Trophoblast cell (in vitro differentiated cells and primary cell): ENCODE results near the gene HES5.

ENCODE experiments used
- DNase-seq, 2 donors: peaks; one replicate each; pipeline ENCODE4 v3.0.0-alpha.2; 2016
- H2AFZ ChIP-seq: 2 replicates; pipeline ENCODE4 v1.6.1; 2013; ENCODE audit warnings: low read length, moderate library complexity, mild to moderate bottlenecking; ENCODE audit not compliant: insufficient read depth, poor library complexity
- H2AK5ac ChIP-seq: 2 replicates; pipeline ENCODE4 v1.6.1; 2013; ENCODE audit warnings: mild to moderate bottlenecking, low read length
- H2BK120ac ChIP-seq: 2 replicates; pipeline ENCODE4 v1.6.1; 2013; ENCODE audit warnings: low read length, mild to moderate bottlenecking, moderate library complexity; ENCODE audit not compliant: insufficient read depth, poor library complexity
- H2BK12ac ChIP-seq: 2 replicates; pipeline ENCODE4 v1.6.1; 2013; ENCODE audit warnings: mild to moderate bottlenecking, low read length, moderate library complexity
- H2BK5ac ChIP-seq: 2 replicates; pipeline ENCODE4 v1.6.1; 2013; ENCODE audit warnings: low read length, low read depth, moderate library complexity, mild to moderate bottlenecking; ENCODE audit not compliant: poor library complexity
- H3K14ac ChIP-seq: 2 replicates; pipeline ENCODE4 v1.6.1; 2013; ENCODE audit warnings: mild to moderate bottlenecking, low read length
- H3K18ac ChIP-seq: 2 replicates; pipeline ENCODE4 v1.6.1; 2013; ENCODE audit warnings: mild to moderate bottlenecking, low read length
- H3K23ac ChIP-seq: 2 replicates; pipeline ENCODE4 v1.6.1; 2013; ENCODE audit warnings: low read length
- H3K27ac ChIP-seq: 2 replicates; pipeline ENCODE4 v1.5.1; 2013; ENCODE audit warnings: low read depth, mild to moderate bottlenecking, inconsistent platforms, low read length, moderate library complexity
- H3K27me3 ChIP-seq: 2 replicates; pipeline ENCODE4 v1.6.1; 2013; ENCODE audit warnings: inconsistent platforms, mild to moderate bottlenecking, low read length, moderate library complexity; ENCODE audit not compliant: insufficient read depth
- H3K36me3 ChIP-seq, 2 experiments: 1 replicate in 1 of 2; 2 replicates in 1 of 2; pipeline ENCODE4 v1.6.1; 2013; ENCODE audit warnings: low read length in 2 of 2, mild to moderate bottlenecking in 2 of 2, moderate library complexity in 1 of 2; ENCODE audit not compliant: insufficient read depth in 2 of 2, control insufficient read depth in 1 of 2
- H3K4ac ChIP-seq: 2 replicates; pipeline ENCODE4 v1.6.1; 2013; ENCODE audit warnings: low read depth, mild to moderate bottlenecking, low read length, moderate library complexity
- H3K4me1 ChIP-seq, 2 experiments: 1 replicate in 1 of 2; 2 replicates in 1 of 2; pipeline ENCODE4 v1.6.1; 2013; ENCODE audit warnings: low read length in 2 of 2, mild to moderate bottlenecking in 2 of 2, moderate library complexity in 1 of 2; ENCODE audit not compliant: insufficient read depth in 2 of 2, control insufficient read depth in 1 of 2
- H3K4me2 ChIP-seq: 2 replicates; pipeline ENCODE4 v1.6.1; 2013; ENCODE audit warnings: inconsistent platforms, mild to moderate bottlenecking, low read length, moderate library complexity
- H3K4me3 ChIP-seq: 2 replicates; pipeline ENCODE4 v1.5.1; 2013; ENCODE audit warnings: mild to moderate bottlenecking, low read depth, low read length, inconsistent platforms
- H3K79me1 ChIP-seq: one replicate; pipeline ENCODE4 v1.6.1; 2013; ENCODE audit warnings: low read length
- H3K79me2 ChIP-seq: 2 replicates; pipeline ENCODE4 v1.6.1; 2013; ENCODE audit warnings: low read length, mild to moderate bottlenecking; ENCODE audit not compliant: control insufficient read depth, insufficient read depth, poor library complexity
- H3K9ac ChIP-seq: 2 replicates; pipeline ENCODE4 v1.6.1; 2013; ENCODE audit warnings: mild to moderate bottlenecking, low read length
- H3K9me3 ChIP-seq: 2 replicates; pipeline ENCODE4 v1.6.1; 2013; ENCODE audit warnings: low read depth, mild to moderate bottlenecking, control low read depth, inconsistent platforms, low read length; ENCODE audit not compliant: insufficient read depth
- H4K12ac ChIP-seq: 2 replicates; pipeline ENCODE4 v1.6.1; 2013; ENCODE audit warnings: low read depth, mild to moderate bottlenecking, low read length, moderate library complexity
- H4K8ac ChIP-seq: 2 replicates; pipeline ENCODE4 v1.6.1; 2013; ENCODE audit warnings: low read depth, mild to moderate bottlenecking, low read length, moderate library complexity
- H4K91ac ChIP-seq: one replicate; pipeline ENCODE4 v1.6.1; 2013; ENCODE audit warnings: low read depth, mild to moderate bottlenecking, low read length, moderate library complexity
- WGBS: extraction: QIAGEN DNeasy Blood & Tissue Kit; methylation state at CpG from one replicate; pipeline ENCODE4 v1.1.7; 2013; ENCODE audit warnings: missing lambda C conversion rate; ENCODE audit not compliant: insufficient read length, insufficient coverage; ENCODE audit errors: extremely low coverage; 5-methylcytosine and 5-hydroxymethylcytosine counted together

HES5 gene

GRCh38 chr1:2542246-2542915 is 12.3 kb upstream of the HES5 start:
- H3K27ac ChIP-seq, result no peak overlapping the region
- peaks cover 4% of the 10 kb centered on the region for H3K27me3 ChIP-seq
- H2BK5ac ChIP-seq, result no peak overlapping the region
- no peak overlapping the region for H2BK12ac ChIP-seq
- H3K23ac ChIP-seq, result no peak overlapping the region
- H3K14ac ChIP-seq, result no peak overlapping the region
- H3K79me1 ChIP-seq, result peaks cover 8% of the 10 kb centered on the region
- peaks cover 13 to 17% of the 10 kb centered on the region in 2 experiments for H3K4me1 ChIP-seq
- H3K36me3 ChIP-seq, result no peaks in the 10 kb centered on the region
- H3K4me3 ChIP-seq, result no peak overlapping the region
- H3K79me2 ChIP-seq, result no peaks in the 10 kb centered on the region
- H2BK120ac ChIP-seq, result no peak overlapping the region
- no peak overlapping the region for H4K12ac ChIP-seq
- H4K8ac ChIP-seq, result no peak overlapping the region
- no CpG with 5 or more reads among the region's 11 CpGs for WGBS
- DNase-seq, result no peak
- no peak overlapping the region for H3K4me2 ChIP-seq
- H2AK5ac ChIP-seq, result no peak overlapping the region
- H3K9me3 ChIP-seq, result no peaks in the 10 kb centered on the region
- no peak overlapping the region for H3K18ac ChIP-seq
- no peak overlapping the region for H3K9ac ChIP-seq
- no peak overlapping the region for H2AFZ ChIP-seq
- H3K4ac ChIP-seq, result no peak overlapping the region
- H4K91ac ChIP-seq, result no peak overlapping the region

- Histone ChIP-seq H3K18ac (no peak overlapping the region), H3K14ac (no peak overlapping the region), H3K4me3 (no peak overlapping the region), H3K23ac (no peak overlapping the region), H3K4ac (no peak overlapping the region), H3K27ac (no peak overlapping the region), H3K9ac (no peak overlapping the region), H3K27me3 (peaks cover 4% of the 10 kb centered on the region), H3K36me3 (no peaks in the 10 kb centered on the region), H3K79me2 (no peaks in the 10 kb centered on the region), H2BK120ac (no peak overlapping the region), H4K12ac (no peak overlapping the region), H3K9me3 (no peaks in the 10 kb centered on the region), H3K79me1 (peaks cover 7% of the 10 kb centered on the region), H3K4me2 (no peak overlapping the region), H2AK5ac (no peak overlapping the region), H3K4me1 (peaks cover 6 to 11% of the 10 kb centered on the region in 2 experiments), H4K8ac (no peak overlapping the region), H2AFZ (no peak overlapping the region), H2BK5ac (no peak overlapping the region), H2BK12ac (no peak overlapping the region), H4K91ac (no peak overlapping the region)
- DNase-seq, result peak in 1 of 2 donors; percentile 44
- WGBS, result no CpG with 5 or more reads among the region's 25 CpGs
These were observed 11.7 kb upstream of the HES5 start for GRCh38 chr1:2541619-2542245.

GRCh38 chr1:2540816-2541492 is 10.9 kb upstream of the HES5 start:
- WGBS, result no CpG with 5 or more reads among the region's 39 CpGs
- Histone ChIP-seq H2AK5ac (no peak overlapping the region), H3K27ac (no peak overlapping the region), H2BK5ac (no peak overlapping the region), H3K9ac (no peak overlapping the region), H4K8ac (no peak overlapping the region), H3K79me2 (no peaks in the 10 kb centered on the region), H3K27me3 (peaks cover 4% of the 10 kb centered on the region), H3K4me3 (no peak overlapping the region), H3K4me2 (no peak overlapping the region), H3K18ac (no peak overlapping the region), H4K12ac (no peak overlapping the region), H2AFZ (no peak overlapping the region), H3K14ac (no peak overlapping the region), H3K23ac (no peak overlapping the region), H3K9me3 (no peaks in the 10 kb centered on the region), H2BK120ac (no peak overlapping the region), H3K4ac (no peak overlapping the region), H2BK12ac (no peak overlapping the region), H3K79me1 (peaks cover 2% of the 10 kb centered on the region), H4K91ac (no peak overlapping the region), H3K36me3 (no peaks in the 10 kb centered on the region), H3K4me1 (peaks cover 2 to 6% of the 10 kb centered on the region in 2 experiments)
- DNase-seq, result no peak

GRCh38 chr1:2539312-2539907 is 9.3 kb upstream of the HES5 start:
- Histone ChIP-seq H3K4ac (no peak overlapping the region), H3K18ac (no peak overlapping the region), H3K9ac (no peak overlapping the region), H3K27me3 (peaks cover 4% of the 10 kb centered on the region), H2BK120ac (no peak overlapping the region), H2AFZ (no peak overlapping the region), H3K27ac (no peak overlapping the region), H4K8ac (no peak overlapping the region), H2AK5ac (no peak overlapping the region), H3K14ac (no peak overlapping the region), H3K79me2 (no peaks in the 10 kb centered on the region), H3K4me2 (no peak overlapping the region), H3K79me1 (no peaks in the 10 kb centered on the region), H2BK12ac (no peak overlapping the region), H4K12ac (no peak overlapping the region), H3K4me1 (peaks cover 9 to 10% of the 10 kb centered on the region in 2 experiments), H3K23ac (no peak overlapping the region), H3K36me3 (no peaks in the 10 kb centered on the region), H3K4me3 (no peak overlapping the region), H2BK5ac (no peak overlapping the region), H3K9me3 (no peaks in the 10 kb centered on the region), H4K91ac (no peak overlapping the region)
- WGBS, result no CpG with 5 or more reads among the region's 12 CpGs
- DNase-seq, result peak in 1 of 2 donors; percentile 17
